GM18861 (cell line): ENCODE results near the gene CASQ1.
A peak's percentile ranks its signal among the peaks of the same experiment; 100 is the strongest.

Source experiments
- ATAC-seq: cut with Tn5 transposase; IDR thresholded peaks from one replicate; pipeline ENCODE4 v1.9.1; 2021; ENCODE audit not compliant: unreplicated experiment

Gene CASQ1

DNA sequence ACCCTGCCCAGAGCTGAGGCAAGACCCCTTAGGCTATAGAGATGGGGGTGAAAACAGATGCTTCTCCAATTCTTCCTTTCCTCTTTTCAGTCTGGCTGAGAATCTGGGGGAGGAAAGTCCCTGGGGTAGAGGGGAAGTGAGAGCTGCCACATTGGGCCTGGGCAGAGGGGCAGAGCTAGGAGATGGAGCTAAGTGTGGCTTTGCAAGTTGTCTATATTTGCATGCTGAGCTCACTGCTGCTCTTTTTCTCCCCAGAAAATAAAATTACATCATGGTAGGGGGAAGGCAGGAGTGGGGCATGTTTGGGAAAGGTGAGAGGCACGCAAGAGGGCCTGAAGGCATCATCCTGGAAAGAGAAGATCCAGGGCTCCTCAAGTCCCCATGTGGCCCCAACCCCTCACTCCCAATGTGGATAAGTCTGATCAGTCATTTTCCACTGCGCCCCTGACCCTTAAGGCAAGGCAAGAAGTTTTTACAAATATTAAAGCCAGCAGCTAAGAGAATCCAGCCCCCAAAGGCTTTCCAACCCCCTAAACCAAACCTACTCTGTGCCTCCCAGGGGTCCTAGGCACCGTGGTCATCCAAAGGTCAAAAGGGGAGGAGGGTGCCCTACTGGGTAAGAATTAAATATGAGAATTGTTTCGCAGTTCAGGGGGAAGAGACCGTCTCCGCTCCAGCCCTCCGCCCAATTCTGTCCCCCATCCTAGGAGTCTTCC lies 14.3 kb downstream of the CASQ1 start:
- peak; percentile 56 for ATAC-seq

DNA sequence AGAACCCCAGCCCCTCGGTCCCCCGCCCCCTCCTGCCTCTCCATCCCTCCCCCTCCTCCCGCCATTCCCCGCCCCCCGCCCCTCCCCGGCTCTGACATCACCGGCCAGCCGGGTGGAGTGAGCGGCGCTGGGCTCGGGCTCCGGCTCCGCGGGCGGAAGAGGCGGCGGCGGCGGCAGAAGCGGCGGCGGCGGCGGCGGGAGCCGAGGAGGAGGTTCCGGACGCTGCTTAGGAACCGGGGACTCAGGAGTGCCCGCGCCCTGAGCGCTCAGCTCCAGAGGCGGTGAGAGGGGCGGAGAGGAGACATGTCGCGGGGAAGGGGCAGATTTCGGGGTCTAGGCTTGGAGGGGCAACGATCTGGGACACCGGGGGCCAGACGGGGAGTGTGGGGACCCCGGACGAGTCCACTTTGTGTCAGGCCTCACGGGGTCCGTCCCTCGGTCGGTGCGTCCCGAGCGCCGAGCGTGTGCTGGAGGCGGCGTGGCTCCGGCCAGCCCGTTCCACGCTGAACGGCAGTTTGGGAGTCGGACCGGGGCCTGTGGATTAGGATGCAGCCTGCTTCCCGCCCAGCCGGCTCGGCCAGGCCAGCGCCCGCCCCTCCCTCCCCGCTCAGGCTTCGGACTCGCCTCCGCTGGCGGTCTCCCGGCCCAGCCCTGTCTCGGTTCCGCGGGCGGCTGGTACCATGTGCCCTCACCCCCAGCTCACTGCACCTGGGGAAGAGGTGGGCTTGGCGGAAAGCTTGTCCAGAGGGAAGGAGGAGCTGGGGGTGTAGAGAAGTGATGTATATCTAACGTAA lies 15.1 kb downstream of the CASQ1 start, which contains the start of gene PEA15:
TSS of gene PEA15 (plus strand) at position 143 of the 794 bp plus-strand sequence. CDS start 6,161 bp downstream, outside the sequence.
- peak; percentile 1 for ATAC-seq

DNA sequence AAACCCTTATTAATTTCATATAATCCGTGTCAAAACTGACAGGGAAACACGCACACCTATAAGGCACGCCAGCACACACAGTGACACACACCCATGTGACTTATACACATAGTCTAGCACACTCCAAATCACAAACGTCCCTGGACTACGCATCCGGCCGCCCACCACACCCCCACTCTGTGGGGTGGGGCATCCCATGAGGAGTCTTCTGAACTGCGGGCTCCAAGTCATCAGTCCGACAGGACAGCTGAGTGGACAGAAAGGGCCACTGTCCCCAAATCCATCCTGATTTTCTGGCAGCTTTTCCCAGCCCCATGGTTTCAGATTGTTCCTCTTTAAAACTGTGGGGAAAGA lies 15.6 kb downstream of the CASQ1 start:
- ATAC-seq, result peak; percentile 33

GRCh38 chr1:160206421-160207117 lies 16.2 kb downstream of the CASQ1 start:
- ATAC-seq, result no peak

DNA sequence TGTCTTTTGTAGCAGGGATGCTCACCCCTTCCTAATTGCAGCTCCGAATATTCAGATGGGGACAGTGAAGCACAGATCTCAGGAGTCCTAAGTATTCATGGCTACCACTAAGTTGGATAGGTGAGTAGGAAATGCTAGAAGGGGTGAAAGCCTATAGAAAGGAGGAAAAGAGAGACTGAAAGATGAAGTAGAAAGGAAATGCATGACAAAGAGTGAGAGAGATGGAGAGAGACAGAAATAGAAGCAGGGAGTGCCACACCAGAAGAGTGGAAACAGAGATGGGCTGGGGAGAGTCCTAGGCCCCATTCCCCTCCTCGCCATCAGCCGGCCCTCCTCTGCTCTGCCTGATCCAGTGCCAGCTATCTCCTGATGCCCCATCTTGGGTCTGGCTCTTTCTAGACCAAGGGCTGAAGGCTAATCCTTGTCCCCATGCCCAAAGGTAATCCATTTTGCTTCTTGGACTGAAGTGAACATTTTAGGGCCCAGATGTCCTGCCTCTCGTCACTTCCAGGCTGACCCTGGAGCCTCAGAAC lies 16.8 kb downstream of the CASQ1 start:
- ATAC-seq, result no peak

GRCh38 chr1:160207771-160208556 lies 17.6 kb downstream of the CASQ1 start:
- ATAC-seq, result no peak

DNA sequence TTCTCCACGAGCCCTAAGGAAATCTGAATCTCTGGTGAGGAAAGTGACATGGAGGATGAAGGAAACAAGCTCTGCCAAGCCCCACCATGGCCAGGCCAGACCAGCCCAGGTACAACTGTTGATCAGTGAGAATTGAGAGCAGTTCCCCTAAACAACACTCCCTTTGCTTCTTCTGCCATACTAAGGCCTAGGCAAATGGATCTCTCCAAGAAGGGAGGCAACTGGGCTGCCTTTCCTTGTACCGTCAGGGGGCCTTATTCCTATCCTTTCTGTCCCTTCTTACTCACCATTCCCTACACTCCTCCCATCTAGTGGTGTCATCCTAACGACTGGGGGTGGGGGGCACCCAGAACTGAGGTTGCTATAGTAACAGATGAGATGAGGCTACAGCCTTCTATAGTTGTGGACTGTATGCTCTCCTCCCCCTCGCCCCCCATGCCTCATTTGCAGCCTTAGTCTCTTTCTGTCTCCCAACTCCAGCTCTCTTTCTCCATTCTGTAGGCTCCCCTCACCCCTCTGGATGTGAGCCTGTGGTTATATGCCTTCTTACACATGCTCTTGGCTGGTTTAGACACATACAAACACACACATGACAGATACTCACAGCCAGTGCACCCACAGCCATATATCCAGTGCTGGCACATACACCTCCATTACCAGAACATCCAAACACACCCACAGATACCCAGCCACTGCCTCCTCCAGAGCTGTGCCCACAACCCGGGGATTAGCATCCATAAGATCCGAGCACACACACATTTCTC lies 18.4 kb downstream of the CASQ1 start:
- ATAC-seq, result no peak

- no peak for ATAC-seq
Measured at GRCh38 chr1:160209321-160210046, 19.1 kb downstream of the CASQ1 start.

GRCh38 chr1:160210561-160210960 lies 20.2 kb downstream of the CASQ1 start:
- ATAC-seq, result no peak

DNA sequence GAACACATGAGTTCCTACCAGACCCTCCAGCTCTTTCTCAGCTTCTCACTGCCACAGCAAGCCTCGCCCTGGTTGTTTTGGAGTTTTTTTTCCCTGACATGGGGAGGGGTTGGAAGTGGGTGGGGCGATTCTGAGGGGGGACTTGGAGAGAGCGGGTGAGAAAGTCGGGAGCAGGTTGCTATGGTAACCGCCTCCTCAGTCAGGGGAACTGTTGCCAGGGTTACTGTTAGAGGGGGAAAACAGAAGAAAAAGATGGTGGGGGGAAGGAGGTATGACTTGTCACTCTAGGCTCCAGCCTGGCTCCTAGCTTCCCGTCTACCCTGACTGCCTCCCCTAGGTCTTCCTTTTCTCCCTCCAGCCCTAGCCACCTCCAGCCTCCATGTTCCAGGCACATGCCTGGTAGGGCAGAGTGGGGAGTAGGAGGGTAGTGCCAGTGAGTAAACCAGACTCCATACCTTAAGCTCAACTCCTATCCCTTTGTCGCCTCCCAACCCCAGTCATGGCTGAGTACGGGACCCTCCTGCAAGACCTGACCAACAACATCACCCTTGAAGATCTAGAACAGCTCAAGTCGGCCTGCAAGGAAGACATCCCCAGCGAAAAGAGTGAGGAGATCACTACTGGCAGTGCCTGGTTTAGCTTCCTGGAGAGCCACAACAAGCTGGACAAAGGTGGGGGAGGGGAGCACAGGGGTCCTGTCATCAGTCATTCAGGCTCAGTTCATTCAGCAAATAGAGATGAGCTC lies 20.8 kb downstream of the CASQ1 start:
- no peak for ATAC-seq

DNA sequence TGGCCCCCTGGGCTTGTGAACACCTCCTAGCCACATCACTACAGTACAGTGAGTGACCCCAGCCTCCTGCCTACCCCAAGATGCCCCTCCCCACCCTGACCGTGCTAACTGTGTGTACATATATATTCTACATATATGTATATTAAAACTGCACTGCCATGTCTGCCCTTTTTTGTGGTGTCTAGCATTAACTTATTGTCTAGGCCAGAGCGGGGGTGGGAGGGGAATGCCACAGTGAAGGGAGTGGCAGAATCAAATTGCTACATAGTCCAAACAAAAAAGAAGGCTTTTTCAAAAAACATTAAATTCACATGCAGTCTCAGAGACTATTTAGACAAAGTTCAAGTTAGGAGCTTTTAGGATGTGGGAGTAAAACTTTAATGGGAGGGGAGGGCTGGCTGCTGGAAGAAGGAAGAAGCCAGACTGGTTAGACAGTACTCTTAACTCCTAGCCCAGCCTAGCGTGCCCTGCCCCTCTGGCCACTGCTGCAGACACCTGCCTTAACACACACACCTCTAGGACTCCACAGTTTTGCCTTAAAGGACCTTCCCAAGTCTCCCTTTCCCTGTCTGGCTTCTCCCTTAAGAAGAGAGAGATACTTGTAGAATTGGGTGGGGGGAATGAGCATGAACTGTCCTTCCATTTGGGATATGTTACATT lies 24.2 kb downstream of the CASQ1 start:
- no peak for ATAC-seq

DNA sequence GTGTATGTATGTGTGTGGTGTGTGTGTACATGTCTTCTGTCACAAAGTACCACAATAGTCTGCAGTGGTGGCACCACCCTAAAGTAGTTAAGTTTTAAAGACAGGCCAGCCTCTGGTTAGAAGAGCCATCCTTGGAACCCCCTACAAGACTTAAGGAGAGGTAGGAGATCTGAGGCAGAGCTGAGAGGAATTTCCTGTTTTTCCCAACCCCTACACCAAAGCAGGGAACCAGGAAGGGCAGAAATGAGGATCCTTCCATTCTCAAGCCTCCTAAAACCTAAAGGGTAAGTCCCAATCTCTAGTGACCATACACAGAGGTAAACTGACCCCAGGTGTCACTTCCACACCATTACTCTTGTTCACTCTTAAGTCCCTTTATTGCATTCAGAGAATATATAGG lies 25.9 kb downstream of the CASQ1 start:
- ATAC-seq, result no peak

- ATAC-seq, result no peak
Measured at GRCh38 chr1:160217481-160218051, 27.2 kb downstream of the CASQ1 start.

GRCh38 chr1:160219062-160219929 lies 28.9 kb downstream of the CASQ1 start:
- no peak for ATAC-seq

DNA sequence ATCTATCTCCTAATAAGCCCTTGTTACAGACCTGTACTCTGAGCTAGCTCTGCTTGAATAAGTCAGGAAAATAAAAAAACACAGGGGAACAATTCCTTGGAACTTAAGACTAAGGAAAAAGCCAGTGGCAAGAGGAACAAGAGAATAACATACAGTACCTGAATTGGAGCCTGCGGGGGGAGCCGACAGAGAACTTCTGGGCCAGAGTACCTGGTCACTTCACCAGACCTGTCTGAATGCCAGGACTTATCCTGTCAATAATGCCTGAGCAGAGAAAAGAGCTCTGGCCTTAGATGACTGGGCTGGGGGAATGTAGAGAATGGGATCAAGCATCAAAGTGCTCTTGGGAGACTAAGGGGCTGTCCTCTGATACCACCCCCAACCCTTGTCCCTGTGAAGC lies 29.9 kb downstream of the CASQ1 start:
- ATAC-seq, result no peak

- no peak for ATAC-seq
Measured at GRCh38 chr1:160221089-160221488, 30.7 kb downstream of the CASQ1 start.

DNA sequence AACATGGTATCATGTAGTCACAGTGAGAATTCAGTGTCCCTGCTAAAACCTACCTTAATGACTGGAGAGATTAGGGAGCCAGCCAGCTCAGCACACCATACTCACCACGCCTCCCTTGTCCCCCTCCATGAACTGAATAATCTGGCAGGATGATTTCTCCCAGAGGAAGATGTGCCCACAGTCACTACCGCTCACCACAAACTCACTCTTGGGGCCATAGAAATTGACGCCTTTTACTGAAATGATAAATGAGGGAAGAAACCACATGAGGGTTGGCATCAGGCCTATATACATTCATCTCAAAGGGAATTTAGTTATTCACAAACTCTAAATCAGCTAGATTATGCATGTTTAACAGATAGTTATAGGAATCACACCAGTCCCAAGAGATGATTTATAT lies 32.2 kb downstream of the CASQ1 start:
- no peak for ATAC-seq
